Measurements from ENCODE around the gene TMEM52. TPM values are rescaled to one million over a fixed set of nuclear protein-coding genes. Genes with fewer than 3 reads are reported as not detected.
A peak's percentile ranks its signal among the peaks of the same experiment; 100 is the strongest.

The TMEM52 gene
- 4.6 TPM for polyA plus RNA-seq (2013, experiment 1 of 4)
- 4.4 TPM for polyA plus RNA-seq (2013, experiment 2 of 4)
- 5.9 TPM for polyA plus RNA-seq (2013, experiment 3 of 4)
- 6.6 TPM for polyA plus RNA-seq (2013, experiment 4 of 4)

- Histone ChIP-seq H3K27ac (ENCODE audit: insufficient read depth, low read depth, low read length, poor library complexity, severe bottlenecking) (no peak within 1 kb of the TSS), H3K9me3 (ENCODE audit: control insufficient read depth, low read length) (no peaks in the 10 kb centered on the region), H3K27me3 (ENCODE audit: control insufficient read depth, insufficient read depth, low read length, poor library complexity, severe bottlenecking) (peaks cover 13% of the 10 kb centered on the region), H3K4me1 (ENCODE audit: control insufficient read depth, insufficient read depth, low read length) (peaks cover 16% of the 10 kb centered on the region), H3K4me3 (ENCODE audit: insufficient read depth, low read depth, low read length) (peak within 1 kb of the TSS; percentile 58), H3K36me3 (ENCODE audit: control insufficient read depth, insufficient read depth, low read length) (no peaks in the 10 kb centered on the region)
- 0% methylated on average over 44 of the region's 44 CpGs for WGBS, 2 experiments
These were observed at the start of gene TMEM52 for GRCh38 chr1:1918901-1919303. TSS of gene TMEM52 (minus strand) at chr1:1919279. CDS start at chr1:1919265, 14 bp downstream.

- peaks cover 8% of the 10 kb centered on the region for H3K4me1 ChIP-seq (ENCODE audit: control insufficient read depth, insufficient read depth, low read length)
- H3K9me3 ChIP-seq (ENCODE audit: control insufficient read depth, low read length): no peaks in the 10 kb centered on the region
- H3K36me3 ChIP-seq (ENCODE audit: control insufficient read depth, insufficient read depth, low read length): no peaks in the 10 kb centered on the region
- H3K27ac ChIP-seq (ENCODE audit: insufficient read depth, low read depth, low read length, poor library complexity, severe bottlenecking): no peak overlapping the region
- WGBS, 2 experiments: 78 to 79% methylated on average over 3 of the region's 3 CpGs
- H3K27me3 ChIP-seq (ENCODE audit: control insufficient read depth, insufficient read depth, low read length, poor library complexity, severe bottlenecking): no peaks in the 10 kb centered on the region
- H3K4me3 ChIP-seq (ENCODE audit: insufficient read depth, low read depth, low read length): no peak overlapping the region
These were observed 48.8 kb upstream of the TMEM52 start for GRCh38 chr1:1967879-1968278.

GRCh38 chr1:1967151-1967550 lies 48.1 kb upstream of the TMEM52 start:
- Histone ChIP-seq H3K9me3 (ENCODE audit: control insufficient read depth, low read length) (no peaks in the 10 kb centered on the region), H3K4me1 (ENCODE audit: control insufficient read depth, insufficient read depth, low read length) (peaks cover 7% of the 10 kb centered on the region), H3K27me3 (ENCODE audit: control insufficient read depth, insufficient read depth, low read length, poor library complexity, severe bottlenecking) (no peaks in the 10 kb centered on the region), H3K27ac (ENCODE audit: insufficient read depth, low read depth, low read length, poor library complexity, severe bottlenecking) (no peak overlapping the region), H3K36me3 (ENCODE audit: control insufficient read depth, insufficient read depth, low read length) (no peaks in the 10 kb centered on the region), H3K4me3 (ENCODE audit: insufficient read depth, low read depth, low read length) (no peak overlapping the region)
- 80 to 83% methylated on average over 16 of the region's 16 CpGs for WGBS, 2 experiments

- no peak overlapping the region for H3K4me3 ChIP-seq (ENCODE audit: insufficient read depth, low read depth, low read length)
- 82 to 87% methylated on average over 35 to 36 of the region's 38 CpGs for WGBS, 2 experiments
- no peaks in the 10 kb centered on the region for H3K27me3 ChIP-seq (ENCODE audit: control insufficient read depth, insufficient read depth, low read length, poor library complexity, severe bottlenecking)
- no peaks in the 10 kb centered on the region for H3K9me3 ChIP-seq (ENCODE audit: control insufficient read depth, low read length)
- no peak overlapping the region for H3K27ac ChIP-seq (ENCODE audit: insufficient read depth, low read depth, low read length, poor library complexity, severe bottlenecking)
- peaks cover 7% of the 10 kb centered on the region for H3K4me1 ChIP-seq (ENCODE audit: control insufficient read depth, insufficient read depth, low read length)
- no peaks in the 10 kb centered on the region for H3K36me3 ChIP-seq (ENCODE audit: control insufficient read depth, insufficient read depth, low read length)
These were observed 47.1 kb upstream of the TMEM52 start for GRCh38 chr1:1966071-1966740.

- WGBS, 2 experiments: 91 to 93% methylated on average over 10 of the region's 10 CpGs
- no peak overlapping the region for H3K4me3 ChIP-seq (ENCODE audit: insufficient read depth, low read depth, low read length)
These were observed 46.5 kb upstream of the TMEM52 start for GRCh38 chr1:1965546-1965945.

GRCh38 chr1:1964811-1965210 lies 45.7 kb upstream of the TMEM52 start:
- H3K27ac ChIP-seq (ENCODE audit: insufficient read depth, low read depth, low read length, poor library complexity, severe bottlenecking): no peak overlapping the region
- peaks cover 7% of the 10 kb centered on the region for H3K4me1 ChIP-seq (ENCODE audit: control insufficient read depth, insufficient read depth, low read length)
- no peaks in the 10 kb centered on the region for H3K9me3 ChIP-seq (ENCODE audit: control insufficient read depth, low read length)
- no peaks in the 10 kb centered on the region for H3K27me3 ChIP-seq (ENCODE audit: control insufficient read depth, insufficient read depth, low read length, poor library complexity, severe bottlenecking)
- no peaks in the 10 kb centered on the region for H3K36me3 ChIP-seq (ENCODE audit: control insufficient read depth, insufficient read depth, low read length)
- 89 to 90% methylated on average over 25 of the region's 25 CpGs for WGBS, 2 experiments
- no peak overlapping the region for H3K4me3 ChIP-seq (ENCODE audit: insufficient read depth, low read depth, low read length)

More at GRCh38 chr1:1965546-1965945, 46.5 kb upstream of the TMEM52 start:
- Histone ChIP-seq H3K9me3 (ENCODE audit: control insufficient read depth, low read length) (no peaks in the 10 kb centered on the region), H3K36me3 (ENCODE audit: control insufficient read depth, insufficient read depth, low read length) (no peaks in the 10 kb centered on the region), H3K27ac (ENCODE audit: insufficient read depth, low read depth, low read length, poor library complexity, severe bottlenecking) (no peak overlapping the region), H3K4me1 (ENCODE audit: control insufficient read depth, insufficient read depth, low read length) (peaks cover 7% of the 10 kb centered on the region), H3K27me3 (ENCODE audit: control insufficient read depth, insufficient read depth, low read length, poor library complexity, severe bottlenecking) (no peaks in the 10 kb centered on the region)

GRCh38 chr1:1963570-1963969 lies 44.5 kb upstream of the TMEM52 start:
- Histone ChIP-seq H3K4me3 (ENCODE audit: insufficient read depth, low read depth, low read length) (no peak overlapping the region), H3K9me3 (ENCODE audit: control insufficient read depth, low read length) (no peaks in the 10 kb centered on the region), H3K27me3 (ENCODE audit: control insufficient read depth, insufficient read depth, low read length, poor library complexity, severe bottlenecking) (no peaks in the 10 kb centered on the region), H3K36me3 (ENCODE audit: control insufficient read depth, insufficient read depth, low read length) (no peaks in the 10 kb centered on the region), H3K4me1 (ENCODE audit: control insufficient read depth, insufficient read depth, low read length) (peaks cover 7% of the 10 kb centered on the region), H3K27ac (ENCODE audit: insufficient read depth, low read depth, low read length, poor library complexity, severe bottlenecking) (no peak overlapping the region)
- WGBS, 2 experiments: 90 to 91% methylated on average over 17 of the region's 17 CpGs

- WGBS, 2 experiments: 86 to 89% methylated on average over 2 of the region's 2 CpGs
- no peaks in the 10 kb centered on the region for H3K36me3 ChIP-seq (ENCODE audit: control insufficient read depth, insufficient read depth, low read length)
- H3K27ac ChIP-seq (ENCODE audit: insufficient read depth, low read depth, low read length, poor library complexity, severe bottlenecking): no peak overlapping the region
- no peaks in the 10 kb centered on the region for H3K9me3 ChIP-seq (ENCODE audit: control insufficient read depth, low read length)
- no peaks in the 10 kb centered on the region for H3K27me3 ChIP-seq (ENCODE audit: control insufficient read depth, insufficient read depth, low read length, poor library complexity, severe bottlenecking)
- no peak overlapping the region for H3K4me3 ChIP-seq (ENCODE audit: insufficient read depth, low read depth, low read length)
- peaks cover 7% of the 10 kb centered on the region for H3K4me1 ChIP-seq (ENCODE audit: control insufficient read depth, insufficient read depth, low read length)
These were observed 43.7 kb upstream of the TMEM52 start for GRCh38 chr1:1962752-1963151.

- Histone ChIP-seq H3K4me1 (ENCODE audit: control insufficient read depth, insufficient read depth, low read length) (no peaks in the 10 kb centered on the region), H3K9me3 (ENCODE audit: control insufficient read depth, low read length) (no peaks in the 10 kb centered on the region), H3K27ac (ENCODE audit: insufficient read depth, low read depth, low read length, poor library complexity, severe bottlenecking) (no peak overlapping the region), H3K27me3 (ENCODE audit: control insufficient read depth, insufficient read depth, low read length, poor library complexity, severe bottlenecking) (no peaks in the 10 kb centered on the region), H3K4me3 (ENCODE audit: insufficient read depth, low read depth, low read length) (no peak overlapping the region), H3K36me3 (ENCODE audit: control insufficient read depth, insufficient read depth, low read length) (no peaks in the 10 kb centered on the region)
- 74 to 77% methylated on average over 17 of the region's 17 CpGs for WGBS, 2 experiments
These were observed 41.6 kb upstream of the TMEM52 start for GRCh38 chr1:1960480-1961196.

- Histone ChIP-seq H3K4me1 (ENCODE audit: control insufficient read depth, insufficient read depth, low read length) (no peaks in the 10 kb centered on the region), H3K27ac (ENCODE audit: insufficient read depth, low read depth, low read length, poor library complexity, severe bottlenecking) (no peak overlapping the region), H3K9me3 (ENCODE audit: control insufficient read depth, low read length) (no peaks in the 10 kb centered on the region), H3K27me3 (ENCODE audit: control insufficient read depth, insufficient read depth, low read length, poor library complexity, severe bottlenecking) (no peaks in the 10 kb centered on the region), H3K4me3 (ENCODE audit: insufficient read depth, low read depth, low read length) (no peak overlapping the region), H3K36me3 (ENCODE audit: control insufficient read depth, insufficient read depth, low read length) (no peaks in the 10 kb centered on the region)
- WGBS, 2 experiments: 19 to 20% methylated on average over 23 of the region's 23 CpGs
These were observed 40.9 kb upstream of the TMEM52 start for GRCh38 chr1:1959840-1960479.
